AG09319 (cell line): ENCODE results near the gene CCDC116.
"Not testable (repeated sequence)": the region's sequence is repeated elsewhere in the genome, so short reads cannot be mapped to it uniquely, and the experiment has no call there.

Experiments used
- DNase-seq: peaks from one replicate; pipeline ENCODE4 v3.0.0-alpha.2; 2010; ENCODE audit warnings: low read depth; ENCODE audit errors: extremely low read depth
- TF ChIP-seq, protein P1 (sequence below): IDR thresholded peaks from 2 replicates; pipeline ENCODE4 v1.5.1; 2011; ENCODE audit warnings: low read depth, mild to moderate bottlenecking, inconsistent platforms, low read length, moderate library complexity

Gene CCDC116

DNA sequence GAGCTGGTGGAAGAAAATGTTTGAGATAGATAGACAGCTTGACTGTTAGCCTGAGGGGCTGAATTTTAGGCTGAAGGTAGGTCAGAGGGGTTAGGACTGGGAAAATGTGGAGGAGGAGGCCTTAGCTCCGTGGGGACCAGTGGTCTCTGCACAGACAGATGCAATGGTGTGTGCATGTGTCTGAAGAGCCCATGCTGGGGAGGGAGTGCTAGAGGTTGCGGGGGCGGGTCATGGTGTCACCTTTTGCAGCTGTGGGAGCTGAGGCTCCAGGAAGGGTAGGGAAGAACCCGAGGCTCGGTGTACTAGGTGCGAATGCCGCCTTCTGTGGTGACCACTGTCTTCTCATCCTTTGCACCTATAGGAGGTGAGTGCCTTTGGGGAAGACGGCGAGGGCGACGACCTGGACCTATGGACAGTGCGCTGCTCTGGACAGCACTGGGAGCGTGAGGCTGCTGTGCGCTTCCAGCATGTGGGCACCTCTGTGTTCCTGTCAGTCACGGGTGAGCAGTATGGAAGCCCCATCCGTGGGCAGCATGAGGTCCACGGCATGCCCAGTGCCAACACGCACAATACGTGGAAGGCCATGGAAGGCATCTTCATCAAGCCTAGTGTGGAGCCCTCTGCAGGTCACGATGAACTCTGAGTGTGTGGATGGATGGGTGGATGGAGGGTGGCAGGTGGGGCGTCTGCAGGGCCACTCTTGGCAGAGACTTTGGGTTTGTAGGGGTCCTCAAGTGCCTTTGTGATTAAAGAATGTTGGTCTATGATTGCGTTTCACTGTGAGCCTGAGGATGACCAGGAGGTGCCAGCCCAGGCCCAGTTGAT is 11.2 kb downstream of the CCDC116 start:
- DNase-seq: no peak
- TF ChIP-seq, protein P1, sequence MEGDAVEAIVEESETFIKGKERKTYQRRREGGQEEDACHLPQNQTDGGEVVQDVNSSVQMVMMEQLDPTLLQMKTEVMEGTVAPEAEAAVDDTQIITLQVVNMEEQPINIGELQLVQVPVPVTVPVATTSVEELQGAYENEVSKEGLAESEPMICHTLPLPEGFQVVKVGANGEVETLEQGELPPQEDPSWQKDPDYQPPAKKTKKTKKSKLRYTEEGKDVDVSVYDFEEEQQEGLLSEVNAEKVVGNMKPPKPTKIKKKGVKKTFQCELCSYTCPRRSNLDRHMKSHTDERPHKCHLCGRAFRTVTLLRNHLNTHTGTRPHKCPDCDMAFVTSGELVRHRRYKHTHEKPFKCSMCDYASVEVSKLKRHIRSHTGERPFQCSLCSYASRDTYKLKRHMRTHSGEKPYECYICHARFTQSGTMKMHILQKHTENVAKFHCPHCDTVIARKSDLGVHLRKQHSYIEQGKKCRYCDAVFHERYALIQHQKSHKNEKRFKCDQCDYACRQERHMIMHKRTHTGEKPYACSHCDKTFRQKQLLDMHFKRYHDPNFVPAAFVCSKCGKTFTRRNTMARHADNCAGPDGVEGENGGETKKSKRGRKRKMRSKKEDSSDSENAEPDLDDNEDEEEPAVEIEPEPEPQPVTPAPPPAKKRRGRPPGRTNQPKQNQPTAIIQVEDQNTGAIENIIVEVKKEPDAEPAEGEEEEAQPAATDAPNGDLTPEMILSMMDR: no peak; the same call in none of the 2 replicates

DNA sequence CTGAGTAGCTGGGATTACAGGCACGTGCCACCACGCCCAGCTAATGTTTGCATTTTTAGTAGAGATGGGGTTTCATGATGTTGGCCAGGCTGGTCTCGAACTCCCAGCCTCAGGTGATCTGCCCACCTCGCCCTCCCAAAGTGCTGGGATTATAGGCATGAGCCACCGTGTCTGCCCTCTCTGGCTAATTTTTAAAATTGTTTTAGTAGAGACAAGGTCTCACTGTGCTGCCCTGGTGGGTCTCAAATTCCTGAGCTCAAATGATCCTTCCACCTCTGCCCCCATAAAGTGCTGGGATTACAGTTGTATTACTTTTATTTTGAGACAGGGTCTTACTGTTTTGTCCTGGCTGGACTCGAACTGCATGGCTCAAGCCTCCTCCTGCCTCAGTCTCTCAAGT is 13.0 kb downstream of the CCDC116 start:
- not testable (repeated sequence) for DNase-seq

DNA sequence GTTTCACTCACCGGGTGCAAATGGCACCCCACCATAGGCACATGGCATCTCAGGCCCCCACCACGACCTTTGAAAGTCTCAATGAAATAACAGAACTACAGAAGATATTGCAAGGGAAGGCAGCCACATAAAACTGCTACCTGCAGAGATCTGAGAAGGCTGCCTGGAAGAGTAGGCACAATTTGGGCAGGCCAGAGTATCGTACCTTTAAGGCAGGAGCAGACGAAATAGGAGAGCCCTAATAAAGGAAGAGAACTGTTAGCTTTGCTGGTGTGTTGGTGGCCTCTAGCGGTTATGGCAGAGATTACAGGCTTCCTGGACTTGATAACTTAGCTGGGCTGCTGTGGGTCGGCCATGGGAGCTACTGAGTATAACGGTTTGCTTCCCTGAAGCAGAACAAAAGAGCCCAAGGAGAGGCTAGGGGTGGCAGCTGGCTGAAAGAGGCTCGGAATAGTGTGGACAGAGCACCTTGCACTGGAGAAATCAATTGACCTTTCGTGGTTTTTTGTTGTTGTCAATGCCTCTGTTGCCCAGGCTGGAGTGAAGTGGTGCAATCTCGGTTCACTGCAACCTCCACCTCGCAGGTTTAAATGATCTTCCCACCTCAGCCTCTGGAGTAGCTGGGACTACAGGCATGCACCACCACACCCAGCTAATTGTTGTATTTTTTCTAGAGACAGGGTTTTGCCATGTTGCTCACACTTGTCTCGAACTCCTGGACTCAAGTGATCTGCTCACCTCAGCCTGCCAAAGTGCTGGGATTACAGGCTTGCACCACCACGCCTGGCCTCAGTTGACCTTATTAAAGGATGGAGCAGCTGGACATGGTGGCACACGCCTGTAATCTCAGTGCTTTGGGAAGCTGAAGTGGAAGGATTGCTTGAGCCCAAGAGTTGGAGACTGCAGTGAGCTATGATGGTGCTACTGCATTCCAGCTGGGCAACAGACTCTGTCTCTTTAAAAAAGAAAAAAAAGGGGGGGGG is 14.3 kb downstream of the CCDC116 start:
- TF ChIP-seq, protein P1: peak; percentile 87
- peak; percentile 63 for DNase-seq

DNA sequence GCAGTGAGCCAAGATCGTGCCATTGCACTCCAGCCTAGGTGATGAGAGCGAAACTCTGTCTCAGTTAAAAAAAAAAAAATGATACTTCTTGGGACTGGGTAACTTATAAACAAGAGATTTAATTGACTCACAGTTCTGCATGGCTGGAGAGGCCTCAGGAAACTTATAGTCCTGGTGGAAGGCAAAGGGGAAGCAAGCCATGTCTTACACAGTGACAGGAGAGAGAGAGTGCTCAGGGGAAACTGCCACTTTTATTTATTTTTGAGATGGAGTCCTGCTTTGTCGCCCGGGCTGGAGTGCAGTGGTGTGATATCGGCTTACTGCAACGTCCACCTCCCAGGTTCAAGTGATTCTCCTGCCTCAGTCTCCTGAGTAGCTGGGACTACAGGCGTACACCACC is 17.7 kb downstream of the CCDC116 start:
- TF ChIP-seq, protein P1: no peak
- DNase-seq: no peak

DNA sequence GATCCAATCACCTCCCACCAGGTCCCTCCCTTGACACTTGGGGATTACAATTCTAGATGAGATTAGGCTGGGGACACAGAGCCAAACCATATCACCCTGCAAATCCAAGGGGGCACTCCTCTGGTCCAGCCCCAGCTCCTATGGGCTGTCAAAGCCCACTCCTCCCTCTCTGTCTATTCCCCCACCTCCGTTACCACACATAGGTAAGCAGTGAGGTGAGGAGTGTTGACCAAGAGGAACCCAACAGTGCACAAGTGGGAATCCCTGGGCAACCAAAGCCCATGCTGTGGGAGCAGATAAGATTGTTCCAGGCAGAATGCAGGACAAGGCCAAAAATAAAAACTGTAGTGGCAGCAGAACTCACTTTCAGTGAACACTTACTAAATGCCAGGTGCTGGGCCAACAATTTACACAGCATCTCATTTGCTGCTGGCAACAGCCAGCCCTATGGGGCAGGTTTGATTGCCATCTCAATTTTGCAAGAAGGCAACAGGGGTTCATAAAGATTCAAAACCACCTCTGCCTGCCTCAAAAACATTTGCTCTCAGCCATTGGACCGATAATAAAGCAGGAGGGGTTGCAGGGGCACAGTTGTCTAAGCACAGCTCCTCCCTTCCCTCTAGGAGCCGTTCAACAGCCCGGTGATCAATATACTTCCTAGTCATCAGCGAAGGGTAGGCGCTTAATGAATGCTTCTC is 18.4 kb downstream of the CCDC116 start:
- DNase-seq: no peak
- TF ChIP-seq, protein P1: no peak

DNA sequence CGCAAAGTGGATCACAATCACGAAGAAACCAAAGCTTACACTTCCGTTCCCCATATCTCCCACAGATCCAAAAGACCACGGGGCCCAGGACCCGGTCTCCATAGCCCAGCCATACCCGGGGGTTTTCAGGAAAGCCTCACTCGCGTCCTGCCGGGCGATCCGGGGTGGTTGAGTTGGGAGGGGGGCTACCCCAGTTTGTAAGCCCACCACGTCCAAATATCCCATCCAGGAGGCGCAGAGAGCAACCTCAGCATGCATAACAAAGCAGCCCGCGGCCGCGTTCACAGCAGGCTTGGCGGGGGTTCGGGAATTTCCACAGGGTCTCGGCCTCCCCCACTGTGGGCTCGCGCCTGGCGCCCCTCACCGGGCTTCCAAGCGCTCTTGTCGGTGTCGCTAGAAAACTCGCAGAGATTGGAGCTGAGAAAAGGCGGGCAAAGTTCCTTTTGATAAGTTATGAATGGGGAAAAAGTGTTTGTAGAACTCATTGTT is 19.0 kb downstream of the CCDC116 start:
- no peak for DNase-seq
- TF ChIP-seq, protein P1: no peak

DNA sequence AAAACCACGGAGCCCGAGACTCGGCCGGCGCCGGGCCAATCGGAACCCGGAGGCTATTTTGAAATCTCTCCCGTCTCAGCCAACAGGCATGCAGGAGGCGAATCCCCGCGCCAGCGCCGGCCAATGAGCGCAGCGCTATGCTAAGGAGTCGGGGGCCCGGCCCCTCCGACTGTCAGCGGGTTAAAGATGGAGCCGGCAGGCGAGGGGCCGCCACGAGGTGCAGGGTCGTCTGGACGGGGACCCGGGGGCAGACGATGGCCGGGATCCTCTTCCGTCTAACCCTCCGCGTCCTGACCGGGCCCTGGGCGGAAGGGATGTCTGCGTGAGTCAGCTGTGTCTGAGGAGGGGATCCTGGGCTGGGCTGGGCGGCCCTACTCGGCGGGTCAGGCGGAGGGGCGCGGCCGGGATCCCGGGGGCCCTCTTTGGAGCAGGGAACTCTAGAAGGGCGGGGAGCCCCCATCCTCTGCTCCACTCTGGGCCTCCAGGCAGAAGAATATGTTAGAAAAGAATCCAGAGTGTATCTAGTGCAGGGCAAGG is 19.5 kb downstream of the CCDC116 start:
- TF ChIP-seq, protein P1: no peak
- peak; percentile 45 for DNase-seq
